ENCODE measurements around the gene KAZN. TPM values are rescaled to one million over a fixed set of nuclear protein-coding genes. Genes with fewer than 3 reads are reported as not detected.
A peak's percentile ranks its signal among the peaks of the same experiment; 100 is the strongest.

KAZN gene
- polyA plus RNA-seq, 1 donor (not counting 4 experiments of a cell fraction or from before 2014, with no cell fraction given), result 5.9 TPM

GRCh38 chr1:14947421-14947820 is 348.9 kb downstream of the KAZN start:
- TF ChIP-seq EZH2 (IDR thresholded peaks at IDR 0.05; ENCODE audit: low read length), result no peak
- Histone ChIP-seq H3K79me2 (ENCODE audit: control insufficient read depth, insufficient read depth, low read length) (peaks cover 30% of the 10 kb centered on the region), H3K27ac (ENCODE audit: control insufficient read depth, insufficient read depth, low read length) (peak overlapping the region; percentile 79), H3K9ac (ENCODE audit: control insufficient read depth, extremely low read depth, insufficient read depth, low read length) (no peak overlapping the region), H3K9me3 (ENCODE audit: control insufficient read depth, low read depth, low read length) (no peaks in the 10 kb centered on the region), H3K9me1 (ENCODE audit: control insufficient read depth, extremely low read depth, insufficient read depth, low read length) (peaks cover 6% of the 10 kb centered on the region), H3K4me2 (ENCODE audit: control insufficient read depth, extremely low read depth, insufficient read depth, low read depth, low read length) (peak overlapping the region; percentile 77), H3K4me3 (ENCODE audit: control insufficient read depth in 2 of 3, extremely low read depth in 1 of 3, insufficient read depth in 2 of 3, low read depth in 1 of 3, low read length in 3 of 3) (peak overlapping the region in 1 of 3 experiments; percentile 13), H3K4me1 (ENCODE audit: control insufficient read depth, extremely low read depth, insufficient read depth, low read length) (peaks cover 29% of the 10 kb centered on the region), H3K27me3 (ENCODE audit: control insufficient read depth, extremely low read depth, insufficient read depth, low read length) (no peaks in the 10 kb centered on the region), H4K20me1 (ENCODE audit: control insufficient read depth, extremely low read depth, insufficient read depth, low read length) (no peaks in the 10 kb centered on the region), H2AFZ (ENCODE audit: control insufficient read depth, low read length) (no peak overlapping the region), H3K36me3 (ENCODE audit: control insufficient read depth in 2 of 2, extremely low read depth in 1 of 2, insufficient read depth in 2 of 2, low read length in 2 of 2) (peaks cover 0 to 3% of the 10 kb centered on the region in 2 experiments)
- DNase-seq (ENCODE audit: low read depth, low spot score) (no peak), FAIRE-seq (no peak)
- dilution Hi-C loops (cut with MboI; ENCODE audit: extremely low pct_ligation_motif_present, low sequenced_read_pairs), result no loop called here

DNA sequence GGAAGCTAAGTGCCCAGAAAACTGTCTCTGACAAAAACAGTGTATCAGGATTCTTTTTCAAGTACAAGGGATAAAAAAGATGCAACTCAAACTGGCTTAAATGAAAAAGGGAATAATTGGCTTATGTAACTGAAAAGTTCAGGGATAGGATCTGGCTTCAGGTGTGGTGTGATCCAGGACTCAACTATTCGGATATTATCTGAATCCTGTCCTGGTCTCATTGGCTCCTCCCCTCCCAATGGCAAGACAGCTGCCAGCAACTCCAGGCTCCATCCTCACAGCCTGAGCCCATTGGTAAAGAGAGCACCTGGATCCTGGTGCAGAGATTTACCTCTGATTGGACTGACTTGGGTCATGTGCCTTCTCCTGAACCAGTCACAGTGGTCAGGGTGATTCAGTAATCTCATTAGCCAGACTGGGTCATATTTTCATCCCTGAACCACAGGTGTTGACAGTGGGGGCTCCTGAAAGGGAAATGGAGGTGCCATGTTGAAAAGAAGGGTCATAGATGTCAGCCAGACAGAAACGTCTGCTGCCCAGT is 349.7 kb downstream of the KAZN start:
- FAIRE-seq (peak; percentile 63), DNase-seq (ENCODE audit: low read depth, low spot score) (no peak)
- Histone ChIP-seq H4K20me1 (ENCODE audit: control insufficient read depth, extremely low read depth, insufficient read depth, low read length) (no peaks in the 10 kb centered on the region), H3K9me1 (ENCODE audit: control insufficient read depth, extremely low read depth, insufficient read depth, low read length) (peaks cover 6% of the 10 kb centered on the region), H3K36me3 (ENCODE audit: control insufficient read depth in 2 of 2, extremely low read depth in 1 of 2, insufficient read depth in 2 of 2, low read length in 2 of 2) (peaks cover 0 to 4% of the 10 kb centered on the region in 2 experiments), H2AFZ (ENCODE audit: control insufficient read depth, low read length) (no peak overlapping the region), H3K27ac (ENCODE audit: control insufficient read depth, insufficient read depth, low read length) (no peak overlapping the region), H3K79me2 (ENCODE audit: control insufficient read depth, insufficient read depth, low read length) (peaks cover 28% of the 10 kb centered on the region), H3K4me1 (ENCODE audit: control insufficient read depth, extremely low read depth, insufficient read depth, low read length) (peaks cover 29% of the 10 kb centered on the region), H3K4me3 (ENCODE audit: control insufficient read depth in 2 of 3, extremely low read depth in 1 of 3, insufficient read depth in 2 of 3, low read depth in 1 of 3, low read length in 3 of 3) (no peak overlapping the region), H3K9ac (ENCODE audit: control insufficient read depth, extremely low read depth, insufficient read depth, low read length) (no peak overlapping the region), H3K9me3 (ENCODE audit: control insufficient read depth, low read depth, low read length) (no peaks in the 10 kb centered on the region), H3K4me2 (ENCODE audit: control insufficient read depth, extremely low read depth, insufficient read depth, low read depth, low read length) (no peak overlapping the region), H3K27me3 (ENCODE audit: control insufficient read depth, extremely low read depth, insufficient read depth, low read length) (no peaks in the 10 kb centered on the region)
- TF ChIP-seq CTCF (optimal IDR thresholded peaks at IDR 0.05 in 1 of 3, IDR thresholded peaks at IDR 0.05 in 1 of 3, conservative IDR thresholded peaks at IDR 0.05 in 1 of 3; ENCODE audit: extremely low read depth in 1 of 3, insufficient read depth in 2 of 3, low read length in 3 of 3), result no peak
- TF ChIP-seq EZH2 (IDR thresholded peaks at IDR 0.05; ENCODE audit: low read length), result no peak
- dilution Hi-C loops (cut with MboI; ENCODE audit: extremely low pct_ligation_motif_present, low sequenced_read_pairs), result no loop called here
